Astrocyte of the spinal cord (primary cell): ENCODE measurements around the gene IRF1.

Source experiments
- DNase-seq: peaks from one replicate; pipeline ENCODE4 v3.0.0; 2011; ENCODE audit warnings: low read depth, low spot score
- H3K4me3 ChIP-seq: 2 replicates; pipeline ENCODE4 v1.5.1; 2011; ENCODE audit warnings: low read depth, mild to moderate bottlenecking, low read length, moderate library complexity
- in situ Hi-C: cut with HindIII; loops from 2 replicates; pipeline ENCODE4 v1.10.0; 2017; ENCODE audit warnings: low sequenced_read_pairs
- TF ChIP-seq, protein P1 (sequence below): IDR thresholded peaks from 2 replicates; pipeline ENCODE4 v1.5.1; 2012; ENCODE audit warnings: low read depth, mild to moderate bottlenecking, low read length, inconsistent platforms

The IRF1 gene

DNA sequence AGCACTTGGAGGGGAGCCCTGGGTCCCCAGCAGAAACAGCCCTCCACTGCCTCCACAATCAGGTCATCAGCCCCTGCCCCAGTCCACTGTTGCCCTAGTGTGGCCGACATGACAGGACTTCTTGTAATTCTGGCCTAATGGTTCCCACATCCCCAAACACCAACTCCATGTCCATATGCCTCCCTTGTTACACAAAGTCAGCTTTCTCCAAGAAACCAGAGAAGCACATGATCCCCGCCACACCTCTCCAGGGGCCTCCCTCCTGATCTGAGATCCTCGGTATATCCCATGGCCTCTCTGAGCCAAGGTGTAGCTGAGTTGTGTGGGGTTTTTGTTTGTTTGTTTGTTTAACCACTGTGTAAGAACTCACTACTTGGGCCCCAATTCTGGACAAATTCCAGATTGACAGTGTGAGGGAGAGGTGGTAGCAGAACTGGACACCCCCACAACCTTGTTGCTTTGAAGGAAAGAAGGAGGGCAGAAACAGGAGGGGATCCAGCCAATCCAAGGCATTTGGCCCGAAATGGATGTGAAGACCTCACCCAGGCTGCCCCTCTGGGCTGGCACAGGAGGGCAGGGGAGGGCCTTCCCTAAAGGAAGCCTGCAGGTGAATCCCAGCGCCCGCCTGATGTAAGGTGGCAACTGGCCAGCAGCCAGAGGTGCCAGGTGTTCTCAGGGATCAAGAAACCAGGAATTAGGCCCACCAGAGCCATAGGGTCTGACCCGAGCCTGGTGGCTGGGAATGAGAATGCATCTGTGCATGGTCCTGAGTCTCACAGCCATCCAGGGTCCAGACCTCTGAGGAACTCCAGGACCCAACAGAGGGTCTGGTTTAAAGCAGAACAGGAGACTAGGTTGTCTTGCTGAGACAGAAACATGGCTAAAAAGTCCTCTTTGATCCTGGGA lies 13.4 kb downstream of the IRF1 start:
- TF ChIP-seq, protein P1, sequence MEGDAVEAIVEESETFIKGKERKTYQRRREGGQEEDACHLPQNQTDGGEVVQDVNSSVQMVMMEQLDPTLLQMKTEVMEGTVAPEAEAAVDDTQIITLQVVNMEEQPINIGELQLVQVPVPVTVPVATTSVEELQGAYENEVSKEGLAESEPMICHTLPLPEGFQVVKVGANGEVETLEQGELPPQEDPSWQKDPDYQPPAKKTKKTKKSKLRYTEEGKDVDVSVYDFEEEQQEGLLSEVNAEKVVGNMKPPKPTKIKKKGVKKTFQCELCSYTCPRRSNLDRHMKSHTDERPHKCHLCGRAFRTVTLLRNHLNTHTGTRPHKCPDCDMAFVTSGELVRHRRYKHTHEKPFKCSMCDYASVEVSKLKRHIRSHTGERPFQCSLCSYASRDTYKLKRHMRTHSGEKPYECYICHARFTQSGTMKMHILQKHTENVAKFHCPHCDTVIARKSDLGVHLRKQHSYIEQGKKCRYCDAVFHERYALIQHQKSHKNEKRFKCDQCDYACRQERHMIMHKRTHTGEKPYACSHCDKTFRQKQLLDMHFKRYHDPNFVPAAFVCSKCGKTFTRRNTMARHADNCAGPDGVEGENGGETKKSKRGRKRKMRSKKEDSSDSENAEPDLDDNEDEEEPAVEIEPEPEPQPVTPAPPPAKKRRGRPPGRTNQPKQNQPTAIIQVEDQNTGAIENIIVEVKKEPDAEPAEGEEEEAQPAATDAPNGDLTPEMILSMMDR = no peak
- no peak for DNase-seq
- in situ Hi-C loops = no loop called here
- no peak overlapping the region for H3K4me3 ChIP-seq

DNA sequence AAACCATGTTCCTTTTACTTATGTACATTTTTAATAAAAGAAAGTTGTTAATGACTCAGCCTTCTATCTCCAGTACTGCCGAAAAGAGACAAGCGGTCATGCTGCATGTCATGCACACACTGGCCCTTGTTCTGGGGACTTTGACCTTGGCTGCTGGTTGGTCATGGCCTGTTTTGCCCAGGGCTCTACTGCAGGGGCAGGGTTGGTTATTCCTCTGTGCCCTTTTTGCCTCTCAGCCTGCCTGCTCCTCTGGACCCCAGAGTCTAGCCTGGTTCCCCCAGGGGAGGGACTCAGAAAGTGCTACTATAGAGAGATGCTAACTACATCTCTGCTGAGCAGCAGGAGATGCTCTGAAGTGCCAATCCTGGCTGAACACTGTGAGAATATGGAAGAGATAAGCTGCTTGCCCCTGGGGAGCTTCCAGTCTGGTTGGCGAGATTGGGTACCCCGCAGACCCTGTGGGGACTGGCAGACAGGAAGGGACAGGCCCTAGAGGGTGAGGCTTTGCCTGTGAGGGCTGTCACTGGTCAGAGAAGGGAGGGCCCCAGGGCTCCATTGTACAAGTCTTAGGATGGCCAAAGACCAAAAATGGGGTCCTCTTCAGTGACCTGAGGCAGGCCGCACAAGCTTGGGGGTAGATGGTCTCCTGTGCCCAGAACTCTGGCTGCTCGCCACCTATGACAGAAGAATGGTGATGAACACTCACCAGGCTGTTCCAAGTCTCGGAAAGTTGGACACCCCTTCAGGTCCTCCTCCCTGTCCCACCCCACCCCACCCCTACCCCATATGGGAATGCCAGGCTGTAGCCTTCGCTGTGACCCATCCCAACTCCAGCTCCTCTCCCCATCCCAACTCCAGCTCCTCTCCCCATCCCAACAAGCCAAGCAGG lies 14.3 kb downstream of the IRF1 start:
- no peak overlapping the region for H3K4me3 ChIP-seq
- no peak for DNase-seq
- in situ Hi-C loops = no loop called here
- TF ChIP-seq, protein P1 = no peak

DNA sequence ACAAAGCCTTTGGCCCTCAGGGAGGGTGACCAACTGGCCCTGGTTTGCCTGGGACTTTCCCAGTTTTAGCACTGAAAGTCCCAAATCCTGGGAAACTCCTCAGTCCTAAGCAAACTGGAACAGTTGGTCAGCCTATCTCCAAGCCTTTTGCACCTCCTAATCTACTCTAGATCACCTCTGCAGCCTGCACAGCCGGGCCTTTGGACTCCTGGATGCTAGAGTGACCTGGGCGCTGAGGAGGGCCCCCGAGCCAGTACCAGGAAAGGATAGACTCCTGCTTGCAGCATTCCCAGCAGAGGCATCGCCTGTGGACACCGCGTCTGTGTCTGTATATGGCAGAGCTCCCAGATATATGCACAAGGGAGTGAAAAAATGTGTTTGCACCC lies 15.1 kb downstream of the IRF1 start:
- DNase-seq = no peak
- TF ChIP-seq, protein P1 = no peak
- no peak overlapping the region for H3K4me3 ChIP-seq
- in situ Hi-C loops = no loop called here

DNA sequence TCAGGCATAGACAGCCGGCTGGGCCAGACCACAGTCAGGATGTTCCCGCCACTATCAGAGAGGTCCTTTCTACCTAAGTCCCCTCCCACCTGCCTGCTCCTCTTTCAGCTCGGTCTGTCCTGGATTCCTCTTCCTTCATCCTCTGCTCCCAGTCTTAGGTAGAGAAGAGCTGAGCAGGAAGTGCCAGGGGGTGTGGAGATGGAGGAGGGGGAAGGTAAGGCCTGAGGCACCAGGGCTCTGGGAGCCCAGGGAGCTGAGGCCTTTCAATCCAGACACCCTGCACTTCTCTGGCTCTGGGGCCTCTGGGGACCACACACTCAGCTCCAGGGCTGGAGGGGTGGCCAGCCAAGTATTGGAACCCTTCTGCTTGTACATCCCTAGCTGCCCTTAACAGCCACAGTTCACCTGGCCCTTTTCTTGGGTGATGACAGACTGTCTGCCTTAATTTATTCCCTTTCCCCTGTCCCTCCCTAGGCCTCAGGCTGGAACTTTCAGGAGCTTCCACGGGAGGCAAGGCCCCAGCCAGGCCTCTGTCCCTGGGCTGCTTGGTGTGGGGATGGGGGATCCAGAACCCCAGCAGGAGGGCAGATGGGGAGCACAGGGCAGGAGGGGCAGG lies 15.6 kb downstream of the IRF1 start:
- DNase-seq = no peak
- in situ Hi-C loops = no loop called here
- no peak overlapping the region for H3K4me3 ChIP-seq
- TF ChIP-seq, protein P1 = no peak

DNA sequence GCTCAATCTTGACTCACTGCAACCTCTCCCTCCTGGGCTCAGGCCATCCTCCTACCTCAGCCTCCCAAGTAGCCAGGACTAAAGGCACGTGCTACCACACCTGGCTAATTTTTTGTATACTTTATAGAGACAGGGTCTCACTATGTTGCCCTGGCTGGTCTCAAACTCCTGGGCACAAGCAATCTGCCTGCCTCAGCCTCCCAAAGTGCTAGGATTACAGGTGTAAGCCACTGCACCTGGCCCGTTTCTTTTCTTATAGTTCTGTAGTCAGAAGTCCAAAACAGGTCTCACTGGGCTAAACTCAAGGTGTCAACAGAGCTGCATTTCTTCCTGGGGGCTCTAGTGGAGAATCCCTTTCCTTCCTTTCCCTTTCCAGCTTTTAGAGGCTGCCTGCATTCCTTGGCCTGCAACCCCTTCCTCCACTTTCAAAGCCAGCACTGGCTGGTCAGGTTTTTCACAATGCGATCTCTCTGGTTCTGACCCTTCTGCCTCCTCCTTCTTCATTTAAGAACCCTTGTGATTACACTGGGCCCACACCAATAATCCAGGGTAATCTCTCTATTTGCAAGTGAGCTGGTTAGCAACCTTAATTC lies 16.3 kb downstream of the IRF1 start:
- TF ChIP-seq, protein P1 = no peak
- no peak for DNase-seq
- H3K4me3 ChIP-seq = no peak overlapping the region
- in situ Hi-C loops = no loop called here

DNA sequence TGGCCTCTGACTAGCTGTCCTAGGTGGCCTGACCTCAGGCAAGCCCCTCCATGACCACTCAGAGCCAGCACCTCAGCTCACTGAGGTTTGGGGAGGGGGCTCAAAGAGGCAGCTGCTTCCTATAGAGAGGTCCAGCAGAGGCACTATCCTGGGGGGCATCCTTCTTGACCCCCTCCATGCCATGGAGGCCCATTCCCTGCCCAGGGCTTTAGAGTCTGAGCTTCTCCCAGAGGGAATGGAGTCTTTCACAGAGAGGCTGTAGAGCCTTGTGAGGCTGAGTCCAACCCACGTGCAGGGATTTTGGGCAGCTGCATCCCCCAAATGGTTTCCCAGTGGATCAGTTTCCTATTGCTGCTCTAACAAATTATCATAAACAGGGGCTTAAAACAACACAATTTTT lies 16.9 kb downstream of the IRF1 start:
- in situ Hi-C loops = no loop called here
- no peak overlapping the region for H3K4me3 ChIP-seq
- no peak for DNase-seq
- TF ChIP-seq, protein P1 = no peak
